DMS 273 (cell line): ENCODE data around the gene AFF1.
A peak's percentile ranks its signal among the peaks of the same experiment; 100 is the strongest.

Experiments
- DNase-seq: peaks from one replicate; lab custom pipeline; 2025; ENCODE audit not compliant: unreplicated experiment; lab: John Stamatoyannopoulos, UW

AFF1 gene

GRCh38 chr4:86934771-86935565 is at the start of gene AFF1:
Gene AFF1 (plus strand): TSS chr4:86935011. CDS start chr4:86948534, 13,523 bp downstream.
- DNase-seq, result peak; percentile 94

- DNase-seq, result no peak
These were observed 44.0 kb upstream of the AFF1 start for GRCh38 chr4:86890790-86891189.

GRCh38 chr4:86891762-86892635 is 42.8 kb upstream of the AFF1 start, which contains the start of gene C4orf36:
Gene C4orf36 (minus strand): TSS chr4:86892422. CDS start chr4:86891520, 902 bp downstream.
- peak; percentile 83 for DNase-seq

GRCh38 chr4:86892636-86892960 is 42.2 kb upstream of the AFF1 start:
- no peak for DNase-seq

- peak; percentile 13 for DNase-seq
These were observed 41.7 kb upstream of the AFF1 start for GRCh38 chr4:86893136-86893535.

- no peak for DNase-seq
These were observed 40.4 kb upstream of the AFF1 start for GRCh38 chr4:86894455-86894854.

- peak; percentile 77 for DNase-seq
These were observed 38.9 kb upstream of the AFF1 start for GRCh38 chr4:86895692-86896488.

- peak; percentile 3 for DNase-seq
These were observed 38.2 kb upstream of the AFF1 start for GRCh38 chr4:86896596-86896995.

GRCh38 chr4:86898562-86898961 is 36.2 kb upstream of the AFF1 start:
- peak; percentile 25 for DNase-seq

- DNase-seq, result no peak
These were observed 32.9 kb upstream of the AFF1 start for GRCh38 chr4:86901864-86902263.

GRCh38 chr4:86908251-86908657 is 26.6 kb upstream of the AFF1 start:
- peak; percentile 19 for DNase-seq

GRCh38 chr4:86909546-86910295 is 25.1 kb upstream of the AFF1 start:
- no peak for DNase-seq

- DNase-seq, result no peak
These were observed 24.4 kb upstream of the AFF1 start for GRCh38 chr4:86910369-86910768.

GRCh38 chr4:86910820-86911684 is 23.8 kb upstream of the AFF1 start:
- no peak for DNase-seq

GRCh38 chr4:86916392-86916791 is 18.4 kb upstream of the AFF1 start:
- DNase-seq, result no peak

- no peak for DNase-seq
These were observed 17.4 kb upstream of the AFF1 start for GRCh38 chr4:86917212-86918039.

GRCh38 chr4:86918539-86919072 is 16.2 kb upstream of the AFF1 start:
- no peak for DNase-seq

GRCh38 chr4:86919561-86920223 is 15.1 kb upstream of the AFF1 start:
- DNase-seq, result no peak
